Kidney (tissue), 14 donors: Measurements from ENCODE around the gene MLLT10. TPM values are rescaled to one million over a fixed set of nuclear protein-coding genes. Genes with fewer than 3 reads are reported as not detected.

Experiments used
- DNase-seq, 5 donors: peaks; one replicate each; pipeline ENCODE4 v3.0.0-alpha.2; 2013 to 2020
- FAIRE-seq: peaks from 2 replicates; lab custom pipeline; 2012; peaks lifted over from hg19 to GRCh38; lab: Jason Lieb, UNC
- H3K27ac ChIP-seq, 2 donors: one replicate each; pipeline ENCODE4 v1.7.0; 2013; ENCODE audit warnings: low read depth in 2 of 2, low read length in 2 of 2, inconsistent platforms in 1 of 2
- H3K27me3 ChIP-seq: one replicate; pipeline ENCODE4 v1.7.1; 2013; ENCODE audit warnings: low read length, inconsistent platforms; ENCODE audit not compliant: control insufficient read depth, insufficient read depth
- H3K36me3 ChIP-seq, 3 donors: one replicate each; pipeline versions ENCODE4 v1.7.0 to v1.7.1; 2013; ENCODE audit warnings: low read length in 3 of 3, control low read depth in 1 of 3, inconsistent platforms in 1 of 3; ENCODE audit not compliant: insufficient read depth in 3 of 3, control insufficient read depth in 2 of 3
- H3K4me1 ChIP-seq, 3 donors: one replicate each; pipeline versions ENCODE4 v1.7.0 to v1.7.1; 2013; ENCODE audit warnings: low read length in 3 of 3, inconsistent platforms in 1 of 3, low read depth in 1 of 3; ENCODE audit not compliant: control insufficient read depth in 2 of 3, insufficient read depth in 2 of 3
- H3K4me3 ChIP-seq, 3 donors: one replicate each; pipeline versions ENCODE4 v1.7.0 to v1.8.1; 2013; ENCODE audit warnings: low read length in 3 of 3, control low read depth in 1 of 3, inconsistent platforms in 1 of 3
- H3K9ac ChIP-seq, 3 donors: one replicate each; pipeline versions ENCODE4 v1.7.0 to v1.7.1; 2013; ENCODE audit warnings: low read length in 3 of 3, control low read depth in 1 of 3, inconsistent platforms in 1 of 3
- H3K9me3 ChIP-seq, 3 donors: one replicate each; pipeline versions ENCODE4 v1.7.0 to v1.7.1; 2013; ENCODE audit warnings: low read length in 3 of 3, control low read depth in 1 of 3, inconsistent platforms in 1 of 3; ENCODE audit not compliant: control insufficient read depth in 2 of 3, insufficient read depth in 1 of 3
- CTCF ChIP-seq: IDR thresholded peaks from 3 replicates; pipeline ENCODE4 v1.5.1; 2012; ENCODE audit warnings: mild to moderate bottlenecking, moderate library complexity, borderline replicate concordance; ENCODE audit not compliant: insufficient read depth; ENCODE audit errors: extremely low read depth
- intact Hi-C: fragments of 100-400 bp; cut with DNase I; formaldehyde crosslinking; loops from one replicate; pipeline ENCODE4 v1.11.1; 2022
- polyA plus RNA-seq: library from polyadenylated mRNA; stranded (reverse); fragments of 350-450 nt; fragmentation: Illumina TruSeq; extraction: RNeasy Lipid Tissue Mini Kit (QIAGEN cat#74804); gene quantifications from one replicate; pipeline ENCODE4 v1.2.3, GENCODE V29; 2014; ENCODE audit warnings: low read depth, low replicate concordance; ENCODE audit not compliant: insufficient read depth
- total RNA-seq: library from RNA; stranded (reverse); fragmentation: NEBNext Ultra II Directional; extraction: Animal tissue kit (Norgen Biotek cat#: 25700); gene quantifications from one replicate; pipeline ENCODE4 v1.2.1, GENCODE V29; 2021
- donor health status: control.
- donor health status: control.
- donor health status: control.
- donor health status: control.
- donor health status: control.
- donor health status: DM: yes; HTN: yes; CAD: no.
- donor health status: Normal renal cell carcinoma (clear cell type).

MLLT10 gene
- total and polyA plus RNA-seq, 2 donors from 2014 or later: 11.0 to 54.2 TPM

DNA sequence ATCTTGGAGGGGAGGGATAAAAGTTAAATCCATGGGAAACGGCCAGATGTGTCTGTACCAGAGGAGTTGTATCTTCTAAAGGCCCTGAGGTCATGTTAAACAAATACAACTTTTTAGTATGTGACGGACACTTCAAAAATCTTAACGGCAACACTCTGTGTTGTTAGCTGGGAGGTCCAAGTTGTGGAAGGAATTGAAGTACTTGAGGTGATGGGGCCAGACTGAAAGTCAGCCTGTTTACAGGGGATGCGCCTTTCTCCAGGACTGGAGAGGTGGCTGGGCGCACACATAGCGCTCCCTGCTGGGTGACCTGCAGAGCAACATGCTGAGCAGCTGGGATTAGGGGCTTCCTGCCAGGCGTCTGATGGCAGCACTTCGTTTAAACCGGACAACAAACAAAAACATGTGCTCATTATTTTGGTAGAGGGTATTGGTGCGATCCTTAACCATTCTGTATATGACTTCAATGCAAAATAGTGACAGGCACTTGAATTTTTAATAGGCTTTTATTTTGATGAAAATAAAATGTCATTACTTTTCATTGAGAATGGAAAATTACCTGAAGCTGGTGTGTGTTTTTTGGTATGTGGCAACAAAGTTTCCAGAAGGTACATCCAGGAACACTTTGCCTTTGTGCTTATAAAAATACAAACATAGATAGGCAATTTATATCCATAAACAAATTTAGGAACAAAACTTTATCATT lies 198.2 kb downstream of the MLLT10 start:
- FAIRE-seq (no peak), DNase-seq (peak; percentile 81 to 92 (median 87))
- intact Hi-C loops: no loop called here
- H3K36me3 ChIP-seq: peaks cover 4 to 12% (median 7%) of the 10 kb centered on the region in 3 donors
- no peak overlapping the region for H3K9ac ChIP-seq
- no peaks in the 10 kb centered on the region for H3K9me3 ChIP-seq
- peaks cover 0 to 4% (median 3%) of the 10 kb centered on the region in 3 donors for H3K4me1 ChIP-seq
- H3K27ac ChIP-seq: no peak overlapping the region
- TF ChIP-seq CTCF: peak; percentile 60
- H3K4me3 ChIP-seq: no peak overlapping the region
- H3K27me3 ChIP-seq: no peaks in the 10 kb centered on the region

DNA sequence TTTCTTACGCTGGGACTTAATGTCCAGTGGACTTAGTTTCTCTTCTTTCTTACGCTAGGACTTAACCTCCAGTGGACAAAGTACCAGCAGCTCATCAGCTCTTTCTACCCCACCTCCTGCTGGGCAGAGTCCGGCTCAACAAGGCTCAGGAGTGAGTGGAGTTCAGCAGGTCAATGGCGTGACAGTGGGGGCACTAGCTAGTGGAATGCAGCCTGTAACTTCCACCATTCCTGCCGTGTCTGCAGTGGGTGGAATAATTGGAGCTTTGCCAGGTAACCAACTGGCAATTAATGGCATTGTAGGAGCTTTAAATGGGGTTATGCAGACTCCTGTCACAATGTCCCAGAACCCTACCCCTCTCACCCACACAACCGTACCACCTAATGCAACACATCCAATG lies 199.7 kb downstream of the MLLT10 start:
- no peak overlapping the region for H3K4me3 ChIP-seq
- peaks cover 2 to 17% (median 11%) of the 10 kb centered on the region in 3 donors for H3K36me3 ChIP-seq
- no peaks in the 10 kb centered on the region for H3K27me3 ChIP-seq
- FAIRE-seq (no peak), DNase-seq (peak in 1 of 5 donors; percentile 43)
- H3K4me1 ChIP-seq: peaks cover 0 to 3% (median 0%) of the 10 kb centered on the region in 3 donors
- peak overlapping the region in 1 of 2 donors; percentile 36 for H3K27ac ChIP-seq
- intact Hi-C loops: no loop called here
- no peak overlapping the region for H3K9ac ChIP-seq
- TF ChIP-seq CTCF: no peak
- no peaks in the 10 kb centered on the region for H3K9me3 ChIP-seq

GRCh38 chr10:21737106-21737505 lies 203.1 kb downstream of the MLLT10 start:
- intact Hi-C loops: no loop called here
- peaks cover 2 to 24% (median 22%) of the 10 kb centered on the region in 3 donors for H3K36me3 ChIP-seq
- TF ChIP-seq CTCF: no peak
- DNase-seq (no peak), FAIRE-seq (no peak)
- peaks cover 0 to 3% (median 0%) of the 10 kb centered on the region in 3 donors for H3K4me1 ChIP-seq
- H3K27ac ChIP-seq: no peak overlapping the region
- no peak overlapping the region for H3K9ac ChIP-seq
- H3K27me3 ChIP-seq: no peaks in the 10 kb centered on the region
- no peaks in the 10 kb centered on the region for H3K9me3 ChIP-seq
- H3K4me3 ChIP-seq: no peak overlapping the region

DNA sequence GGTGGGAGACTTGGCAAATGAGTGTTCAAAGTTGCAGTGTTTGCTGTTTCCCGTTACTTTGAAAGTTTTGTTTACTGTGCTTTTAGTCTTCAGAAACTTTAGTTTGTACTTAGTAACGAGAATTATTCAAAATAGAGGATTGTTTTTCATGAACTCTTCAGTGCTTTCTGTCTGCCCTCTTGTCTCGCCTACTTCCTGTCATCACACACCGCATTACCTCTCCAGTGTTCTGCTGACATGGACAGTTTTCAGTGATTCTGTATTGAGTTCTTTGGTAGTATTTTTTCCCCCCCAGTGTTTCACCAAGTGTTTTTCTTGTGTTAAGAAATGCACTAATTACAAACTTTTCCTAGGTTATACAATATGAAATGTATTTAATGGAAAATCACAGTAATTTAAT lies 207.0 kb downstream of the MLLT10 start:
- no peaks in the 10 kb centered on the region for H3K27me3 ChIP-seq
- no peaks in the 10 kb centered on the region for H3K4me1 ChIP-seq
- no peak for FAIRE-seq
- H3K4me3 ChIP-seq: no peak overlapping the region
- intact Hi-C loops: no loop called here
- no peak for TF ChIP-seq CTCF
- no peak overlapping the region for H3K9ac ChIP-seq
- peaks cover 0 to 21% (median 16%) of the 10 kb centered on the region in 3 donors for H3K36me3 ChIP-seq
- H3K27ac ChIP-seq: no peak overlapping the region
- DNase-seq: no peak
- H3K9me3 ChIP-seq: no peaks in the 10 kb centered on the region
